HG02678 (cell line): ENCODE data around the gene NTNG1.
A peak's percentile ranks its signal among the peaks of the same experiment; 100 is the strongest.
"Not testable (repeated sequence)": the region's sequence is repeated elsewhere in the genome, so short reads cannot be mapped to it uniquely, and the experiment has no call there.

ENCODE experiments used
- ATAC-seq: cut with Tn5 transposase; IDR thresholded peaks from one replicate; pipeline ENCODE4 v1.9.1; 2021; ENCODE audit warnings: mild to moderate bottlenecking, moderate library complexity; ENCODE audit not compliant: unreplicated experiment

The NTNG1 gene

GRCh38 chr1:107196973-107197562, 56.2 kb downstream of the NTNG1 start:
- ATAC-seq: peak; percentile 83

DNA sequence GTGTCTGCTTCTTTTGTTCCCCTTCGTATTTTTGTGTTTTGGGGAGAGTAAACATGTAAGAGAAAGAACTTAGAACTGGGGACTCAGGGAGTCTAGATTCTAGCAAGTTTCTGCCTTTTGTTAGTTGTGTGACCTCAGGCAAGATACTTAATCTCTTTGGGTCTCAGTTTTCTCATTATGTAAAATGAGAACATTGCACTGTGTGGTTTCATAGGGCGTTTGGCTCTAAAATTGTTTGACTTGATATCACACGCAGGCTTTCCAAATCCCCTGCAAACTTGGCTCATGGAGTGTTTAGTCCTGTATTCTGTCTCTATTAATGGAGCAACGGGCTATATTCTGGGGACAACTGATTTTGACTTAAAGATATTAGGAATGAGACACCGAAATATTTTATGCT, 57.7 kb downstream of the NTNG1 start:
- ATAC-seq: no peak

DNA sequence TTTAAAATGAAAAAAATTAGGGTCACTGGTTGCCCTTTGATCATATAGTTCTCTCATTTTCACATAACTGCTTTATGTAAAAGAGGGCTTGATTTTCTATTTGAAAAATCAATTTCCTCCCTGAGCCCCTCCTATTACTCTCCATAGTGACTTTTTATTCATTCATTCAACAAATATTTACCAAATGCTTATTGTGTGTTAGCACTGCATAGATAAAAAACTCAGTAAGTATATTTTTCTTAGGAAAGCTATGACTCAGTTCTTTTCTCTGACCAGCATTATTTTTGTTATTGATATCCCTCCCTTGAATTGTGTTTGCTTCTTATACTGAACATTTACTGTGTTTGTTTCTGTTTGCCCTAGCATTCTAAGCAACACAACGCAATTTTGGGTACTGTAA, 59.8 kb downstream of the NTNG1 start:
- ATAC-seq: no peak

DNA sequence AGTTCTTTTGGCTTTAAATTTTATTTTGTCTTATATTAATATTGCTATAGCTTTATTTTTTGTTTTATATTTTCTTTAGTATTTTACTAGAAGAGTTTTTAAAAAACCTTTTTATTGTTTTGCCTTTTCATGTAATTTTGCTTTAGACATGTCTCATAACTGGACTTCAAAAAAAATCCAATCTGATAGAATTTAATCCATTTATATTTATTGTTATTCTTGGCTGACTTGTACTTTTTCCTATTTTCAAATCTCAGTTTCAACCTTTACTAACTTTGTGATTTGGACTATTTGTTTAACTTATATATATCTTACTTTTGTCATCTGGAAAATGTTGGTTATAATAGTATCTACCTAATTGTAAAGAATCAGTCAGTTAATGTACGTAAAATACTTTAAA, 61.2 kb downstream of the NTNG1 start:
- no peak for ATAC-seq

- ATAC-seq: no peak
Observed at GRCh38 chr1:107213225-107213624, 72.4 kb downstream of the NTNG1 start.

DNA sequence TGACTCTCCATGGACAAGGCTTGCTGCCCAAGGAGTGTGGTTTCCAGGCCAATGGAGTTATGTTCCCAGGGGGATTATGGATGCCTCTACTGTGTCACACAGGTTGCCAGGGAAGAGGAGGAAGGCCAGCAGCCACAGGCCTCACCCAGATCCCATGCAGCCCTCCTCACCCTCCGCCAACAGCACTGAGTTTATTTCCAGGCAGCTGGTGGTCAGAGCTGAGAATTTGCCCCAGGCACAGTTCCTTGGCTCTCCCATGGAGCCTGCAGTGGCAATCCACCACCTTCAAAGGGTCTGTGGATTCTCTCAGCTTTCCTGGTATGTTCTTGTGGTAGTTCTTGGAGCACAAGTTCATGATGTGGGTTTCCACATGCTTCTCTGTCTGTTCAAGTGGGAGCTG, 79.2 kb downstream of the NTNG1 start:
- no peak for ATAC-seq

DNA sequence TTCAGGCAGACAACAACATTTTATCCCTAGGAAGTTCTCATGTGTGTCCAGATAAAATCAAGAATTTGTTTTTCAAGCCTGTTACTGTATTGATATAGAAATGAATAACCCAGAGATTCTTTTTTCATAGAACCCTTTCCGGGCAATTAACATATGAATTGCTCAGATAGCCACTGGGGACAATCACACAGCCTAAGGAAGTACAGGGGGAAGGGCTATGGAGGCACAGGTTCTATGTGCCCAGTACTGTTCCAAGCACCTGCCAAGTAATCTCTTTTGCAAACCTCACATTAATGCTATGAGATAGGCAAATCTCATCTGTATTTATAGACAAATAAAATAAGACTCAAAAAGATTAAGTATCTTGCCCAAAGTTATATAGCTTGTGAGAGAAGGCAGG, 84.9 kb downstream of the NTNG1 start:
- ATAC-seq: no peak

- ATAC-seq: no peak
Observed at GRCh38 chr1:107228704-107229371, 88.0 kb downstream of the NTNG1 start.

GRCh38 chr1:107229711-107230110, 88.9 kb downstream of the NTNG1 start:
- no peak for ATAC-seq

DNA sequence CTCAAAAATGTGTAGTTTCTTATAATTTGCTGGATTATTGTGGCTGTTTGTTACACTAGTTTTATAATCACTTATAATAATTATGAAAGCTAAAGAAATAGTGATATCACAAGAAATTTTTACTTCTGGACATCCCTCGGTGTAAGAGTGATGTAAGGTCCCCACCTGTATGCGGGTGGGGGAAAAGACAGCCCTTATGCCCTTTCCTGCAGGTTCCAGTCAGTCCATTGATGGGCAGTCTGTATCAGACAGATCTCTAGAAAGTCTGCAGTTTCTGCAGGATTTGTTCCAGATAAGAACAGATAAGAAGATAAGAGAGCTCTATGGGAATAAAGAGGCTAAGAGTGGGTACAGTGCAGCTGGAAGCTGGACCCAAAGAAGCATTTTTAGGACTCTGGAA, 89.3 kb downstream of the NTNG1 start:
- ATAC-seq: no peak

GRCh38 chr1:107231291-107231690, 90.5 kb downstream of the NTNG1 start:
- ATAC-seq: no peak

GRCh38 chr1:107232426-107232825, 91.6 kb downstream of the NTNG1 start:
- ATAC-seq: no peak

DNA sequence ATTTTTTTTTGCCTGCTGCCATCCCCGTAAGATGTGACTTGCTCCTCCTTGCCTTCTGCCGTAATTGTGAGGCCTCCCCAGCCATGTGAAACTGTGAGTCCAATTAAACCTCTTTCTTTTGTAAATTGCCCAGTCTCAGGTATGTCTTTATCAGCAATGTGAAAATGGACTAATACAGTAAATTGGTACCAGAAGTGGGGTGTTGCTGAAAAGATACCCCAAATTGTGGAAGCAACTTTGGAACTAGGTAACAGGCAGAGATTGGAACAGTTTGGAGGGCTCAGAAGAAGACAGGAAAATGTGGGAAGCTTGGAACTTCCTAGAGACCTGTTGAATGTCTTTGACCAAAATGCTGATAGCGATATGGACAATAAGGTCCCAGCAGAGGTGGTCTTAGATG, 95.9 kb downstream of the NTNG1 start:
- not testable (repeated sequence) for ATAC-seq

DNA sequence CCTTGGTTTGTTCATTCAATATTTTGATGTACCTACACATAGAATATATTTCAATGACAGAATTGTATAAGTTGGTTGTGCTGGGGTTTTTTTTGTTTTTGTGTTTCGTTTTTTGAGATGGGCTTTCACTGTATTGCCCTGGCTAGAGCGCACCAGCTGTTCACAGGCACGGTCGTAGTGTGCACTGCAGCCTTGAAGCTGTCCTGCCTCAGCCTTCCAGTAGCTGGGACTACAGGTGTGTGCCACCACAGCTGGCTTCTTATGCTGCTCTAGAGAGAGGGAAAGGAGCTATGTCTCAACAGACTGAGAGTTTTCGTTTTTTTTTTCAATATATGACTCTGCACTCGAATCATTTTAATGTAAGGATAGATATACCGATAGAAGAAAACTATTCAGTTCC, 102.6 kb downstream of the NTNG1 start:
- ATAC-seq: no peak

DNA sequence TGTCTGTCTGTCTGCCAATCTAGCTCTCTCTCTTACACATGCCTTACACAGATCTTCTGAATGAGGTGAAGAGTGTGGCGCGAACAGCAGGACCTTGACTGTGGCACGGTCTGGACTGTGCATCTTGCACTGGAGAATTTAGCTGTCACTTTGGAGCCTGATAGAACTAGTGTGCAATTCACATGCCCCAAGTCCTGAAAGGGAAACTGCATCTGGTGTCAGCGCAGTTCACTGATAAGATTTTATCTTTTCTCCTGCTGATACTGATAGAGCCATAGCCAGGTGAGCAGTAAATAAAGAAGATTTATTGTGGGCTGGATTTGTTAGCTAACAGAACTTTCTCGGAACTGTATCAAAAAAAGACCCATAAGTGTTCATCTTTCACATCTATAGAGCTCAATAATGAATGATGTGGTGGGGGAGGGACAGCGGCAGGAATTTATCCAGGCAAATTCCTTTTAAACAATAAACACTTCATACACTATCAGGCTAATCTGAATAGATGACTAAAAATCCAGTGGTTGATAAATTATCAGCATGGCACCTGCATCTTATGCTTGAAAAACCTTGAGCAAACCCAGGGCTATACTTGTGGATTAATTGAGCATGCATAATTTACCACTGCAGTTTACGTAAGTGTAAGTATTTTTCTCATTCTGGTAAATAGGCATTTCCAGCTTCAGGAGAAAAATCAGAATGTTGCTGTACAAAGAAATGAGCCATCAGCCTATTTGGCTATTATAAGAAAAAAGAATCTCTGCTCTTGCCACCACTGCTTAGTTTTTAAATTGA, 104.1 kb downstream of the NTNG1 start:
- no peak for ATAC-seq

DNA sequence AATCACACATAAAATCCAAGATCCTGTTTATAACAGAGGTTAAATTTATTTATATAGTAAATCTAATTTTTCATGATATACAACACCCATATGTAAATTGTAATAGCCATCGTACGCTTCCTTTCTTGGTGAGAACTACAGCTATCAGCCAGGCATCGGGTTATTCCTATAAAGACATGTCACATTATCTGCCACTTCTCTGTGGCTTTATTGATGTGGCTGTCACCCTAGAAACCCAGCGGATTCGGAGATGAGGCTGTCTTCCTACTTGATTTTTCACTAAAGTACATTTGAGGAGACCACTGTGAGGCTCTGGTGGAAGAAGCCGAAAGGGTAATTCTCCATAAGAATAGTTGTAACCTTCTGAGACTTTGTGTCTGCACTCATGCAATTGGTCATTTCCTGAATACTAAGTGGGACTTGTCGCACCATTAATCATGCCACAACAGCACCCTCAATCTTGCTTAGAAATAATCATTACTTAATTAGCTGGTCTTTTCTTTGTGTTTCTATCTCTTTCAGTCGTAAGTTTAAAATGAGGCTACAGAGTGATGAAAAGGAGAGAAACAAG, 106.0 kb downstream of the NTNG1 start:
- no peak for ATAC-seq

DNA sequence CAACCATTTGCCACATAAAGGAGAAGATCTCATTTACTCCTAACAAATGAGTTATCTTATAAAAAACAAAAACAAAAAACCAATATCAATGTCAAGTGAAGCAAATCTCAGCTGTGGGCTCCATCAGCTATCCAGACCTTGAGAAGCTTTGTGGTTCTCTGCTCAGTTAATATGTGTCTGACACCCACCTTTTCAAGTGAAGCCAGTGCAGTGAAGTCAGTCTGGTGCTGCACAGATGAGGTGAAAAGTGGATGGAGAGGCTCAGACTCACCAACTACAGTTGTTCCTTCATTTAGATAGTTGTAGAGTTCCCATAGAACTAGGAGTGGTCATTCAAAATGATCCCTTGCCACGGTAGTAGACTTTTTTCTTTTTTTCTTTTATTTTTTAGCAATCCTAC, 106.8 kb downstream of the NTNG1 start:
- ATAC-seq: no peak

- ATAC-seq: no peak
Observed at GRCh38 chr1:107250169-107250568, 109.3 kb downstream of the NTNG1 start.

GRCh38 chr1:107251083-107251482, 110.2 kb downstream of the NTNG1 start:
- no peak for ATAC-seq

GRCh38 chr1:107251839-107252238, 111.0 kb downstream of the NTNG1 start:
- ATAC-seq: no peak

GRCh38 chr1:107252271-107252670, 111.4 kb downstream of the NTNG1 start:
- ATAC-seq: no peak

GRCh38 chr1:107254306-107254705, 113.5 kb downstream of the NTNG1 start:
- ATAC-seq: no peak
